ENCODE measurements around the gene KCTD18.
A peak's percentile ranks its signal among the peaks of the same experiment; 100 is the strongest.

Gene KCTD18

GRCh38 chr2:200509235-200509611 lies 645 bp downstream of the KCTD18 start:
- POLR2A ChIA-PET: interaction anchor here (0.6 kb wide), 1 partner anchor 428 kb away, joined by 4 read pairs; no protein-coding TSS in a partner anchor
- TF ChIP-seq CTCF (IDR thresholded peaks at IDR 0.05; ENCODE audit: control extremely low read depth, extremely low read depth, low read depth, missing control alignments): no peak
- peak; percentile 32 for DNase-seq (ENCODE audit: extremely low spot score)

GRCh38 chr2:200507179-200507578 lies 2.7 kb downstream of the KCTD18 start:
- no peak for DNase-seq (ENCODE audit: extremely low spot score)
- POLR2A ChIA-PET: no interaction called here
- no peak for TF ChIP-seq CTCF (IDR thresholded peaks at IDR 0.05; ENCODE audit: control extremely low read depth, extremely low read depth, low read depth, missing control alignments)
- CTCF ChIA-PET: interaction anchor here (3.2 kb wide), 1 partner anchor 24 kb away, joined by 18 read pairs; no protein-coding TSS in a partner anchor

More at GRCh38 chr2:200509235-200509611, 645 bp downstream of the KCTD18 start:
- CTCF ChIA-PET: interaction anchor here (0.6 to 3.2 kb wide), 19 partner anchors 10 to 544 kb away, joined by 3 to 18 read pairs (median 4); partner anchors contain the start of gene SGO2

- POLR2A ChIA-PET: no interaction called here
- CTCF ChIA-PET: interaction anchor here (3.2 kb wide), 1 partner anchor 24 kb away, joined by 18 read pairs; no protein-coding TSS in a partner anchor
- TF ChIP-seq CTCF (IDR thresholded peaks at IDR 0.05; ENCODE audit: control extremely low read depth, extremely low read depth, low read depth, missing control alignments): no peak
- DNase-seq (ENCODE audit: extremely low spot score): no peak
Measured at GRCh38 chr2:200506679-200507078, 3.2 kb downstream of the KCTD18 start.

- TF ChIP-seq CTCF (IDR thresholded peaks at IDR 0.05; ENCODE audit: control extremely low read depth, extremely low read depth, low read depth, missing control alignments): no peak
- ChIA-PET POLR2A (no interaction called here), CTCF (interaction anchor here (0.8 to 1.0 kb wide), 2 partner anchors 8 to 12 kb away, joined by 3 to 5 read pairs; no protein-coding TSS in a partner anchor)
- DNase-seq (ENCODE audit: extremely low spot score): no peak
Measured at GRCh38 chr2:200502196-200502595, 7.7 kb downstream of the KCTD18 start.

- POLR2A ChIA-PET: no interaction called here
- no peak for DNase-seq (ENCODE audit: extremely low spot score)
- CTCF ChIA-PET: interaction anchor here (1.0 to 4.1 kb wide), 4 partner anchors 11 to 37 kb away, joined by 3 to 54 read pairs (median 6); partner anchors contain the start of gene KCTD18
- TF ChIP-seq CTCF (IDR thresholded peaks at IDR 0.05; ENCODE audit: control extremely low read depth, extremely low read depth, low read depth, missing control alignments): no peak
Measured at GRCh38 chr2:200498402-200499162, 11.3 kb downstream of the KCTD18 start.

GRCh38 chr2:200496696-200497095 lies 13.2 kb downstream of the KCTD18 start:
- POLR2A ChIA-PET: no interaction called here

More at GRCh38 chr2:200496696-200497095, 13.2 kb downstream of the KCTD18 start:
- no peak for TF ChIP-seq CTCF (IDR thresholded peaks at IDR 0.05; ENCODE audit: control extremely low read depth, extremely low read depth, low read depth, missing control alignments)
- DNase-seq (ENCODE audit: extremely low spot score): no peak
- CTCF ChIA-PET: interaction anchor here (0.8 to 4.1 kb wide), 5 partner anchors 13 to 25 kb away, joined by 3 to 54 read pairs (median 6); partner anchors contain the start of gene KCTD18

Data from GM10248 (cell line).